IgD-negative memory B cell (primary cell): Measurements from ENCODE around the gene USP10. TPM values are rescaled to one million over a fixed set of nuclear protein-coding genes. Genes with fewer than 3 reads are reported as not detected.

Experiments used
- H3K27ac Mint-ChIP-seq, 3 donors: one replicate each; pipeline ENCODE4 v1.8.0; 2020 to 2022; ENCODE audit warnings: mild to moderate bottlenecking in 3 of 3, mixed read lengths in 3 of 3, moderate library complexity in 1 of 3
- H3K27me3 Mint-ChIP-seq: one replicate; pipeline ENCODE4 v1.8.0; 2021; ENCODE audit warnings: mixed read lengths
- H3K36me3 Mint-ChIP-seq: one replicate; pipeline ENCODE4 v1.8.0; 2020; ENCODE audit warnings: mild to moderate bottlenecking, mixed read lengths
- H3K4me1 Mint-ChIP-seq, 3 donors: one replicate each; pipeline ENCODE4 v1.8.0; 2020 to 2022; ENCODE audit warnings: mixed read lengths in 3 of 3, mild to moderate bottlenecking in 1 of 3
- H3K4me3 Mint-ChIP-seq, 4 donors: one replicate each; pipeline ENCODE4 v1.8.0; 2020 to 2022; ENCODE audit warnings: mild to moderate bottlenecking in 4 of 4, mixed read lengths in 4 of 4, moderate library complexity in 3 of 4
- H3K9me3 Mint-ChIP-seq, 3 donors: one replicate each; pipeline ENCODE4 v1.8.0; 2020 to 2021; ENCODE audit warnings: mixed read lengths in 3 of 3, mild to moderate bottlenecking in 1 of 3
- polyA plus RNA-seq: library from polyadenylated mRNA; unstranded; fragments of 300-500 nt; fragmentation: Illumina TruSeq; gene quantifications from one replicate; pipeline ENCODE4 v1.2.3, GENCODE V29; 2021

Gene USP10
- polyA plus RNA-seq, 1 donor from 2014 or later: 95.8 TPM

- H3K4me1 Mint-ChIP-seq: peaks cover 0 to 7% (median 4%) of the 10 kb centered on the region in 3 donors
- H3K27ac Mint-ChIP-seq: no peak overlapping the region
- peaks cover 20% of the 10 kb centered on the region for H3K27me3 Mint-ChIP-seq
- H3K9me3 Mint-ChIP-seq: peaks cover 0 to 2% (median 1%) of the 10 kb centered on the region in 3 donors
- H3K4me3 Mint-ChIP-seq: no peak overlapping the region
- H3K36me3 Mint-ChIP-seq: no peaks in the 10 kb centered on the region
Measured at GRCh38 chr16:84808826-84809225, 109.0 kb downstream of the USP10 start.

- no peaks in the 10 kb centered on the region for H3K36me3 Mint-ChIP-seq
- H3K27me3 Mint-ChIP-seq: peaks cover 24% of the 10 kb centered on the region
- H3K27ac Mint-ChIP-seq: peak overlapping the region in 1 of 3 donors; percentile 78
- H3K4me1 Mint-ChIP-seq: peaks cover 3 to 5% (median 4%) of the 10 kb centered on the region in 3 donors
- no peak overlapping the region for H3K4me3 Mint-ChIP-seq
- H3K9me3 Mint-ChIP-seq: peaks cover 0 to 4% (median 2%) of the 10 kb centered on the region in 3 donors
Measured at GRCh38 chr16:84810518-84811273, 110.9 kb downstream of the USP10 start.

- H3K27ac Mint-ChIP-seq: no peak overlapping the region
- H3K4me3 Mint-ChIP-seq: no peak overlapping the region
- H3K9me3 Mint-ChIP-seq: peaks cover 0 to 4% (median 2%) of the 10 kb centered on the region in 3 donors
- H3K27me3 Mint-ChIP-seq: peaks cover 21% of the 10 kb centered on the region
- H3K36me3 Mint-ChIP-seq: no peaks in the 10 kb centered on the region
- H3K4me1 Mint-ChIP-seq: peaks cover 2 to 5% (median 3%) of the 10 kb centered on the region in 3 donors
Measured at GRCh38 chr16:84811529-84811928, 111.7 kb downstream of the USP10 start.

- Mint-ChIP-seq H3K9me3 (peaks cover 0 to 4% (median 2%) of the 10 kb centered on the region in 3 donors), H3K36me3 (no peaks in the 10 kb centered on the region), H3K27me3 (peaks cover 20% of the 10 kb centered on the region), H3K27ac (peak overlapping the region in 1 of 3 donors; percentile 63), H3K4me3 (no peak overlapping the region), H3K4me1 (peaks cover 2 to 5% (median 3%) of the 10 kb centered on the region in 3 donors)
Measured at GRCh38 chr16:84813141-84813934, 113.5 kb downstream of the USP10 start.

GRCh38 chr16:84815462-84815861 lies 115.7 kb downstream of the USP10 start:
- no peaks in the 10 kb centered on the region for H3K36me3 Mint-ChIP-seq
- H3K27ac Mint-ChIP-seq: no peak overlapping the region
- peaks cover 0 to 4% (median 2%) of the 10 kb centered on the region in 3 donors for H3K9me3 Mint-ChIP-seq
- no peak overlapping the region for H3K4me3 Mint-ChIP-seq
- H3K27me3 Mint-ChIP-seq: peaks cover 26% of the 10 kb centered on the region
- peaks cover 8 to 10% (median 8%) of the 10 kb centered on the region in 3 donors for H3K4me1 Mint-ChIP-seq

- no peak overlapping the region for H3K27ac Mint-ChIP-seq
- peaks cover 24% of the 10 kb centered on the region for H3K27me3 Mint-ChIP-seq
- H3K4me3 Mint-ChIP-seq: no peak overlapping the region
- H3K36me3 Mint-ChIP-seq: no peaks in the 10 kb centered on the region
- peaks cover 0 to 4% (median 2%) of the 10 kb centered on the region in 3 donors for H3K9me3 Mint-ChIP-seq
- H3K4me1 Mint-ChIP-seq: peaks cover 8 to 9% (median 8%) of the 10 kb centered on the region in 3 donors
Measured at GRCh38 chr16:84816023-84816422, 116.2 kb downstream of the USP10 start.

GRCh38 chr16:84816485-84816884 lies 116.7 kb downstream of the USP10 start:
- H3K36me3 Mint-ChIP-seq: no peaks in the 10 kb centered on the region
- peaks cover 0 to 4% (median 2%) of the 10 kb centered on the region in 3 donors for H3K9me3 Mint-ChIP-seq
- H3K27me3 Mint-ChIP-seq: peaks cover 28% of the 10 kb centered on the region
- no peak overlapping the region for H3K27ac Mint-ChIP-seq
- no peak overlapping the region for H3K4me3 Mint-ChIP-seq
- H3K4me1 Mint-ChIP-seq: peaks cover 8 to 9% (median 8%) of the 10 kb centered on the region in 3 donors

GRCh38 chr16:84817206-84817605 lies 117.4 kb downstream of the USP10 start:
- H3K4me1 Mint-ChIP-seq: peaks cover 8 to 9% (median 8%) of the 10 kb centered on the region in 3 donors
- peaks cover 0 to 4% (median 2%) of the 10 kb centered on the region in 3 donors for H3K9me3 Mint-ChIP-seq
- H3K36me3 Mint-ChIP-seq: no peaks in the 10 kb centered on the region
- H3K27ac Mint-ChIP-seq: no peak overlapping the region
- no peak overlapping the region for H3K4me3 Mint-ChIP-seq
- H3K27me3 Mint-ChIP-seq: peaks cover 33% of the 10 kb centered on the region

- Mint-ChIP-seq H3K27ac (no peak overlapping the region), H3K4me1 (peaks cover 8 to 9% (median 8%) of the 10 kb centered on the region in 3 donors), H3K4me3 (no peak overlapping the region), H3K9me3 (peaks cover 0 to 4% (median 0%) of the 10 kb centered on the region in 3 donors), H3K36me3 (no peaks in the 10 kb centered on the region), H3K27me3 (peaks cover 33% of the 10 kb centered on the region)
Measured at GRCh38 chr16:84817613-84818012, 117.8 kb downstream of the USP10 start.

GRCh38 chr16:84818133-84818532 lies 118.3 kb downstream of the USP10 start:
- no peak overlapping the region for H3K4me3 Mint-ChIP-seq
- peaks cover 36% of the 10 kb centered on the region for H3K27me3 Mint-ChIP-seq
- no peaks in the 10 kb centered on the region for H3K36me3 Mint-ChIP-seq
- peaks cover 5 to 9% (median 8%) of the 10 kb centered on the region in 3 donors for H3K4me1 Mint-ChIP-seq
- H3K9me3 Mint-ChIP-seq: peaks cover 0 to 4% (median 1%) of the 10 kb centered on the region in 3 donors
- H3K27ac Mint-ChIP-seq: no peak overlapping the region

- Mint-ChIP-seq H3K27ac (no peak overlapping the region), H3K4me3 (peak overlapping the region in 2 of 4 donors; percentile 33 to 49), H3K9me3 (peaks cover 0 to 4% (median 0%) of the 10 kb centered on the region in 3 donors), H3K4me1 (peaks cover 5 to 9% (median 8%) of the 10 kb centered on the region in 3 donors), H3K36me3 (no peaks in the 10 kb centered on the region), H3K27me3 (peaks cover 38% of the 10 kb centered on the region)
Measured at GRCh38 chr16:84818989-84819643, 119.3 kb downstream of the USP10 start.

- peaks cover 0 to 4% (median 0%) of the 10 kb centered on the region in 3 donors for H3K9me3 Mint-ChIP-seq
- H3K36me3 Mint-ChIP-seq: no peaks in the 10 kb centered on the region
- H3K27ac Mint-ChIP-seq: no peak within 1 kb of the TSS
- peaks cover 5 to 8% (median 6%) of the 10 kb centered on the region in 3 donors for H3K4me1 Mint-ChIP-seq
- H3K4me3 Mint-ChIP-seq: peak within 1 kb of the TSS in 3 of 4 donors; percentile 34 to 88 (median 63)
- H3K27me3 Mint-ChIP-seq: peaks cover 37% of the 10 kb centered on the region
Measured at GRCh38 chr16:84819644-84820304, 120.0 kb downstream of the USP10 start, which contains the start of gene CRISPLD2. Gene CRISPLD2, plus strand, starts transcription at chr16:84819985. Its CDS starts 18,511 bp downstream, at chr16:84838496.

GRCh38 chr16:84820305-84820684 lies 120.5 kb downstream of the USP10 start:
- Mint-ChIP-seq H3K27ac (no peak overlapping the region), H3K4me3 (peak overlapping the region in 3 of 4 donors; percentile 30 to 88 (median 63)), H3K4me1 (peaks cover 5 to 8% (median 6%) of the 10 kb centered on the region in 3 donors), H3K36me3 (no peaks in the 10 kb centered on the region), H3K9me3 (peaks cover 0 to 4% (median 0%) of the 10 kb centered on the region in 3 donors), H3K27me3 (peaks cover 35% of the 10 kb centered on the region)

- peaks cover 0 to 4% (median 0%) of the 10 kb centered on the region in 3 donors for H3K9me3 Mint-ChIP-seq
- peaks cover 5 to 8% (median 6%) of the 10 kb centered on the region in 3 donors for H3K4me1 Mint-ChIP-seq
- peak overlapping the region in 1 of 4 donors; percentile 34 for H3K4me3 Mint-ChIP-seq
- H3K36me3 Mint-ChIP-seq: no peaks in the 10 kb centered on the region
- no peak overlapping the region for H3K27ac Mint-ChIP-seq
- H3K27me3 Mint-ChIP-seq: peaks cover 33% of the 10 kb centered on the region
Measured at GRCh38 chr16:84820771-84821170, 121.0 kb downstream of the USP10 start.
